Medulla oblongata (tissue), 1 donor: Measurements from ENCODE around the gene COL4A2.
"Not testable (repeated sequence)": the region's sequence is repeated elsewhere in the genome, so short reads cannot be mapped to it uniquely, and the experiment has no call there.

Experiments
- DNase-seq: peaks from one replicate; pipeline ENCODE4 v3.0.0-alpha.2; 2015; ENCODE audit errors: extremely low spot score

The COL4A2 gene

DNA sequence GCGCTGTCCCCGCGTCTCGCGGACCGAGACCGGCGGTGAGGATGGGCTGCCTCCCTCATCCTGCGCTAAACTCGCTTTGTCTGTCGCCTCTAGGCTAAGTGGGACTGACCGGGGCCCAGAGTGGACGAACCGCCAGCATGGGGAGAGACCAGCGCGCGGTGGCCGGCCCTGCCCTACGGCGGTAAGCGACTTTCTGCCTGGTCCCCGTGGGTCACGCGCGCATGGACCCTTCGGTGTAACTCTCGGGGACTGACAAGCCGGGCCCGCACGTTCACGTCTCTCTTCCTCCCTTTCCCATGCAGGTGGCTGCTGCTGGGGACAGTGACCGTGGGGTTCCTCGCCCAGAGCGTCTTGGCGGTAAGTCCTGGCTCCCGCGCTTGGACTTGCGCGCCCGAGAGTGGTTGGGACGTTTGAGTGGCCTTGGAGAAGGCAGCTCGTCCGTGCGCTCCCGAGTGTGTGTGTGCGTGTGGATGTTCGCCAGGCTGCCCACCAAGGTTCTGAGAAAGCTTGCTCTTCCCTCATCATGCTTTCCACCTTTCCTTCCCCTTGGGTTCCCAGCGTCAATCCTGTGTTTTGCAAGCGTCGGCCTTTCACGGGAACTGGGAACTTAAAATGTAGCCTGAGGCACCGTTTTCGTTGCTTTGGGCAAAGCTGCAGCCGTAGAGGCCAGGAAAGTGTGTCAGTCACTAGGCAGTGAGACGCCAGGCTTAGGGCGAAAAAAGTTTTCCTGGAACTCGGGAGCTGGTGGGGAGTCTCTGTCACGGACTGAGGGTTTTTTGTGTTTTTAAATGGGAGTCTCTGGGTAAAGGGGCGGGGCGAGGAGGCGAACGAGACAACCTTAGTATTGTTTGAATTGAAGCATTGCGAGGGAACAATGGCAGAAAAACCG, 927 bp downstream of the COL4A2 start:
- DNase-seq: no peak

GRCh38 chr13:110308656-110309359, 1.7 kb downstream of the COL4A2 start:
- DNase-seq: no peak

- no peak for DNase-seq
Observed at GRCh38 chr13:110309661-110310524, 2.8 kb downstream of the COL4A2 start.

GRCh38 chr13:110310541-110311442, 3.7 kb downstream of the COL4A2 start:
- DNase-seq: no peak

DNA sequence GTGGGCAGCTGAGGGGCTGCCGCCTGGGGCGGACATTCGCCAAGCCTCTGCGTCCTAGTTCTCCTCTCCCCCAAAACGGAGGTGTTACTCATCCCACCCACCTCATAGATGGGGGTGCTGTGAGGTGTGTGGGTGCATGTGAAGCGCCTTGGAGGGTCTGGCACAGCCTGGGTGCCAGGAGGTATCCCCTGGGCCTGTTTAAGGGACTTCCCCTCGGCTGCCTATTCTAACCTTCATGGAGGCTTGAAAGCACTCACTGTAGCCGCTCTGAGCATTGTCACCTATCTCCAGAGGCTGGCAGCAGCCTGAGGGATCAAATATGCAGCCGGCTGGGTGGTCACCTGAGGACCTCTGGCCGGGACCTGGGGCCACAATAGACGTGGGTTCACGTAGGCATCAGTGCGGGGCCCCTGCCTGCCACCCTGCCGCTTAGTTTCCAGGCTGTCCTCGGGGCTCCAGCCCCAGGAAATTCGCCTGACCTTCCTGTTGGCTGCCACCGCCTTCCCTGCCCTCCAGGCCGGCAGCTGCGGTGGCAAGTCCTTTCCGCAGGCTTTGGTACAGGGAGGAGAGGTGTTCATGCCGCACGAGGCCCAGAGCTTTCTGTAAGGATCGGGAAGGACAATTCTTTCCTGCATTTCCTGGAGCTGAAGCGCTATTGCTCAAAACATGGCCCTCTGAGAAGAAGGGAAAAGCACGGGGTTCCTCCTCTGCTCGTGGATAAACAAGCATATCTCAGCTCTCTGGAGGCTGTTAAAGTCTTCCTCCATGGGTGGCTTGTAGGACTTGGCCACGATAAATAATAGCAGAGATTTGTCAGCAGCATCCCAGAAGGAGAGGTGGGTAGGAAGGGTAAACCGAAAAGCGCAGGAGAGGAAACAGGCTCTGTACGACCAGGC, 4.6 kb downstream of the COL4A2 start:
- no peak for DNase-seq

DNA sequence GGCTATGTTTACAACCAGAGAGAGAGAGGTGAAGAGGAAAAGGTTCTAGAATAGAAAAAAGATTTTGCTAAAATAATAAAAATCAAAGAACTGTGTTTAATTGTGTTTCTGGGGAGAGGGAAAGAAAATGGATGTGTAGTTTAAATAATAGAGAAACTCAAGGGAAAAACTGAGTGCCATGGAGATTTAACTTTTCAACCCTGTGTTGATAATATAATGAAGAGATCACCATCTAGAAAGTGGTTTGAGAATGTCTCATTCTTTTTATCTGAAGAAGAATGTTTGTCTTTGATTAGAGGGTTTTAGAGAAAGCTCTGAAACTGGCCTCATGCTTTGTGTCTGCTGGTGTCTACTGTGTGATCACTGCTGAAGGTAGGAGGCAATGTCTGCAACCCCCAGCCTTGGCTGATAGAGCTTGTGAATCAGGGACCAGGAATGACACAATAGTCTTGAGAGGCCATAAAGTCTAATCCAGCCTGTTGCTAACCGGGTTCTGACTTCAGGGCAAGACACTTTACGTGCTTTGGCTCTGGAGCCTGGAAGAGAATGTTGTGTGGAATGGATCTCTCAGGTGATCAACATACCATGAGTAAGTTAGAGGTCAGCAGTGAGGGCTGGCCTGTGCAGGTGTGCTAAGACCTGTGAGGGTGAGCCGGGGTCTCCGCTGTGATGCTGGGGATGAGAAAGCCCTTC, 5.4 kb downstream of the COL4A2 start:
- DNase-seq: no peak

DNA sequence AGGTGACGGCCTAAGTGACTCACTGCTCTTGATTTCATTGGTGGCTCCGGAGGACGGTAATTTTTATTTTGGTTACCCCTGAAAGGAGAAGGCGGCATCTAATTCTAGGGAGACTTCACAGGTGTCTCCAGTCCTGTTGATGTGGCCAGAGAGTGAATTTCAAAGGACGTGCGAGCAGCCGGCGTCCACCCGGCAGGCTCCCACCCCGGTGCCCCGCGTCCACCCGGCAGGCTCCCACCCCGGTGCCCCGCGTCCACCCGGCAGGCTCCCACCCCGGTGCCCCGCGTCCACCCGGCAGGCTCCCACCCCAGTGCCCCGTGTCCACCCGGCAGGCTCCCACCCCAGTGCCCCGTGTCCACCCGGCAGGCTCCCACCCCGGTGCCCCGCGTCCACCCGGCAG, 6.2 kb downstream of the COL4A2 start:
- not testable (repeated sequence) for DNase-seq

- not testable (repeated sequence) for DNase-seq
Observed at GRCh38 chr13:110313733-110314132, 6.6 kb downstream of the COL4A2 start.

DNA sequence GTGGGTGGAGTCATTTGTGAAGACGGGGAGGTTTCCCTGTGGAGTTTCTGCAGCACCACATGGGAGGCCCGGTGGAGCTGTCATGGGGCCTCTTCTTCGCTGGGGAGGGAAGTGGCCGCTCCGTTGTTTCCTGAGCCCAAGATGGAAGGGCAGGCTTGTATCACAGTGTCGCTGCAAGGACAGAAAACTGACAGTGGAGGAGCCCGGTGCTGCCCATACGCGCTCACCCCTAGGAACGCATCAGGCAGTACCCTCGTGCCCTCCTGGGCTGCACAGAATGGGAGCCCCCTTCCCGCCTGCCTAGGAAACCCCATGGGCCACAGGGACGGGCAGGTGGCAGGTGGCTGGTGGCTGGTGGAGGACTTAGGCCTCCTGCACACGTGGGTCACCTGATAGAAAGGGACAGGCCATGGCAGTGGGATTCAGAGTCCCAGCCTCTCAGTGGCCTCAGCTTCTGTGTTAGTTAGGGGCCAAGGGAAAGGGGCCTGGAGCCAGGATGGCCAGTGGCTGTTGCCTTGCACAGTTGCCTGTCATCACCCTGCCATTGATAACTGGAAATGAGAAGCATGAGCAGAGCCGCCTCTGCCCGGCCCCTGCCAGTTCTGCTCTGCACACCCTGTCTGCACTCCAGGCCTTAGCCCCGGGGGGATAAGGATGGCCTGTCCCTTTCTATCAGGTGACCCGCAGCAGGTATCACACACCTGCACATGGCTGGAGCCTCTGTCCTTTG, 7.6 kb downstream of the COL4A2 start:
- no peak for DNase-seq

DNA sequence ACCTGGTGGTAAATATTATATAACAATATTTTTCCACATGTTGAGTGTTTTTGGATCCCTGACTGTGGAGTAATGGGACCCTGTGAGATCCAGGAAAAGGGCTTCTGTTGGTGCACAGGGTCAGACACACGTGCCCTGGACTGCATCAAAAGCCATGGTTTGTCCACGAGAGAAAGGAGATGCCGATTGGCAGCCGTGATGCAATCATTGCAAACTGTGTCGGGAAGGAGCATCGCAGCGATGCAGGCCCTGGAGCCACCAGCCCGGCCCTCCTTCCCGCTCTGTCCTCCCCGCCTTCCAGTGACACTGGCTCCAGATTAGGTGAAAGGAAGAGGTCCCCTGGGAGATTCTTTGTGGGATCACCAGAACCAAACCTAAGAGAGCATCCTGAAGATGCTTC, 9.1 kb downstream of the COL4A2 start:
- DNase-seq: no peak

DNA sequence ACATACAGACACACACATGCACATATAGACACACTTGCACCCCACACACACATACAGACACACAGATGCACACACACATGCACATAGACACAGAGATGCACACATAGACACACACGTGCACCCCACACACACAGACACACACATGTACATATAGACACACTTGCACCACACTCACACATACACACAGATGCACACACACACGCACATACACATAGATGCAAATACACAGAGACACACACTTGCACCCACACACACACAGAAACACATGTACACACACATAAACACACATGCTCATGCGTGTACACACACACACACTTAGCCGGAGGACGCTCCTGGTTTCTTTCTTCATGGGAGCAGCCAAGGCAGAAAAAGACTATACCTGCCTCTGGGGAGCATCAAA, 10.0 kb downstream of the COL4A2 start:
- no peak for DNase-seq

- DNase-seq: no peak
Observed at GRCh38 chr13:110317496-110318195, 10.6 kb downstream of the COL4A2 start.

GRCh38 chr13:110318920-110319319, 11.8 kb downstream of the COL4A2 start:
- no peak for DNase-seq

GRCh38 chr13:110319397-110319773, 12.3 kb downstream of the COL4A2 start:
- no peak for DNase-seq

GRCh38 chr13:110319774-110320509, 12.9 kb downstream of the COL4A2 start:
- no peak for DNase-seq

DNA sequence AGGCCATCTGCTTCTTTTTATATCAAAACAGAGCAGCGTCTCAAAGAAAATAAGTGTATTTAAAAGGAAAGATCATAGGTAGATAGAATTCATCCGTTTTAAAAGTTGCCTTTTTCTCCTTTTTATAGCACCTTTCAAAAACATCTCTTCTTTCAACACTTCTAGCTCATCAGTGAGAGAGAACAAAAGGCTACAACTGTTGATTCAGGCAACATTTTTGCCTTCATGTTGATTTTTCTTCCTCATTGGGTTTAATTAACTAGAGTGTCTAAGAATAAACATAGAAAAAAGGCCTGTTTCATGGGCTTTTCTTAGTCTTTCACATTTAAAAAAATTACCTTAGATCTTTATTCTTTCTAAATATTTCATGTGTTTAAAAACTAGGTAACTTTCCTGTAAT, 13.6 kb downstream of the COL4A2 start:
- DNase-seq: no peak

DNA sequence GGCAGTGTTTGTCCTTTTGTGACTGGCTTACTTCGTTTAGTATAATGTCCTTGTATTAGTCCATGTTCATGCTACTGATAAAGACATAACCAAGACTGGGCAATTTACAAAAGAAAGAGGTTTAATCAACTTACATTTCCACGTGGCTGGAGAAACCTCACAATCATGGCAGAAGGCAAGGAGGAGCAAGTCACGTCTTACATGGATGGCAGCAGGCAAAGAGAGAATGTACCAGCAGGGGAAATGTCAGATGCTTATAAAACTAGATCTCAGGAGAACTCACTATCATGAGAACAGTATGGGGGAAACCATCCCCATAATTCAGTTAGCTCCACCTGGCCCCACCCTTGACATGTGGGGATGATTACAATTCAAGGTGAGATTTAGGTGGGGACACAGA, 14.5 kb downstream of the COL4A2 start:
- DNase-seq: not testable (repeated sequence)
